ENCODE measurements around the gene RBBP6. TPM values are rescaled to one million over a fixed set of nuclear protein-coding genes. Genes with fewer than 3 reads are reported as not detected.

Gene RBBP6
- total and polyA plus RNA-seq, 9 of the 15 experiments (the other 6 are each of a cell fraction or from before 2014, with no cell fraction given): 19.2 to 76.6 (median 42.7) TPM

DNA sequence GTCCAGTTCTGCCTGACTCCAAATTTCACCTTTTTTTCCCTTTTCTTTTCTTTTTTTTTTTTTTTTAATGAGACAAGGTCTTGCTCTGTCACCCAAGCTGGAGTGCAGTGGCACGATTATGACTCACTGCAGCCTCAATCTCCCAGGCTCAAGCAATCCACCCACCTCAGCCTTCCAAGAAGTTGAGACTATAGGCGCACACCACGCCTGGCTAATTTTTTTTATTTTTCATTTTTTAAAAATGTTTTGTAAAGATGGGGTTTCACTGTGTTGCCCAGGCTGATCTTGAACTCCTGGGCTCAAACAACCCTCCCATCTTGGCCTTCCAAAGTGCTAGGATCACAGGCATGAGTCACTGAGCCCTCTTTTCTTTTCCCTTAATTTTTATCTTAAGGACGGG is 33.4 kb upstream of the RBBP6 start (continued):
- TF ChIP-seq VEZF1 (CRISPR knock-in tag; IDR thresholded peaks at IDR 0.05) (no peak), ZNF316 (IDR thresholded peaks at IDR 0.05) (no peak), REST (IDR thresholded peaks at IDR 0.05; ENCODE audit: borderline replicate concordance) (no peak), REST (CRISPR knock-in tag; IDR thresholded peaks at IDR 0.05; ENCODE audit: low read depth) (no peak), ZNF408 (CRISPR knock-in tag; IDR thresholded peaks at IDR 0.05; ENCODE audit: low read depth) (no peak), CEBPB (tag; IDR thresholded peaks at IDR 0.05) (no peak), ZNF586 (CRISPR knock-in tag; conservative IDR thresholded peaks at IDR 0.05) (no peak), MYBL2 (IDR thresholded peaks at IDR 0.05; ENCODE audit: low read depth) (no peak), MYBL2 (CRISPR knock-in tag; IDR thresholded peaks at IDR 0.05; ENCODE audit: borderline replicate concordance) (no peak), FOXP1 (CRISPR knock-in tag; IDR thresholded peaks at IDR 0.05) (no peak), SMARCE1 (IDR thresholded peaks at IDR 0.05) (peak; percentile 50; the same call in 1 of the 2 replicates), ZNF778 (CRISPR knock-in tag; IDR thresholded peaks at IDR 0.05) (no peak), ARID1B (IDR thresholded peaks at IDR 0.05) (peak; percentile 52; the same call in 1 of the 2 replicates)
- TF ChIP-seq, protein P1, sequence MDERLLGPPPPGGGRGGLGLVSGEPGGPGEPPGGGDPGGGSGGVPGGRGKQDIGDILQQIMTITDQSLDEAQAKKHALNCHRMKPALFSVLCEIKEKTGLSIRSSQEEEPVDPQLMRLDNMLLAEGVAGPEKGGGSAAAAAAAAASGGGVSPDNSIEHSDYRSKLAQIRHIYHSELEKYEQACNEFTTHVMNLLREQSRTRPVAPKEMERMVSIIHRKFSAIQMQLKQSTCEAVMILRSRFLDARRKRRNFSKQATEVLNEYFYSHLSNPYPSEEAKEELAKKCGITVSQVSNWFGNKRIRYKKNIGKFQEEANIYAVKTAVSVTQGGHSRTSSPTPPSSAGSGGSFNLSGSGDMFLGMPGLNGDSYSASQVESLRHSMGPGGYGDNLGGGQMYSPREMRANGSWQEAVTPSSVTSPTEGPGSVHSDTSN (CRISPR knock-in tag; IDR thresholded peaks at IDR 0.05; ENCODE audit: low read depth): no peak
- TF ChIP-seq, protein P1 (tag; conservative IDR thresholded peaks at IDR 0.05; ENCODE audit: low read depth): no peak
- TF ChIP-seq, protein P2, sequence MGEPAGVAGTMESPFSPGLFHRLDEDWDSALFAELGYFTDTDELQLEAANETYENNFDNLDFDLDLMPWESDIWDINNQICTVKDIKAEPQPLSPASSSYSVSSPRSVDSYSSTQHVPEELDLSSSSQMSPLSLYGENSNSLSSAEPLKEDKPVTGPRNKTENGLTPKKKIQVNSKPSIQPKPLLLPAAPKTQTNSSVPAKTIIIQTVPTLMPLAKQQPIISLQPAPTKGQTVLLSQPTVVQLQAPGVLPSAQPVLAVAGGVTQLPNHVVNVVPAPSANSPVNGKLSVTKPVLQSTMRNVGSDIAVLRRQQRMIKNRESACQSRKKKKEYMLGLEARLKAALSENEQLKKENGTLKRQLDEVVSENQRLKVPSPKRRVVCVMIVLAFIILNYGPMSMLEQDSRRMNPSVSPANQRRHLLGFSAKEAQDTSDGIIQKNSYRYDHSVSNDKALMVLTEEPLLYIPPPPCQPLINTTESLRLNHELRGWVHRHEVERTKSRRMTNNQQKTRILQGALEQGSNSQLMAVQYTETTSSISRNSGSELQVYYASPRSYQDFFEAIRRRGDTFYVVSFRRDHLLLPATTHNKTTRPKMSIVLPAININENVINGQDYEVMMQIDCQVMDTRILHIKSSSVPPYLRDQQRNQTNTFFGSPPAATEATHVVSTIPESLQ (CRISPR knock-in tag; IDR thresholded peaks at IDR 0.05): no peak
